GM19452 (cell line): ENCODE results near the gene HMGB4.

Experiments
- ATAC-seq: cut with Tn5 transposase; IDR thresholded peaks from one replicate; pipeline ENCODE4 v1.9.1; 2021; ENCODE audit not compliant: unreplicated experiment

Gene HMGB4

GRCh38 chr1:33863779-33864178 lies at the start of gene HMGB4:
Gene HMGB4, plus strand, starts transcription at chr1:33864079. Its CDS starts 113 bp downstream, at chr1:33864192.
- ATAC-seq: no peak

GRCh38 chr1:33814166-33814565 lies 49.7 kb upstream of the HMGB4 start:
- no peak for ATAC-seq

DNA sequence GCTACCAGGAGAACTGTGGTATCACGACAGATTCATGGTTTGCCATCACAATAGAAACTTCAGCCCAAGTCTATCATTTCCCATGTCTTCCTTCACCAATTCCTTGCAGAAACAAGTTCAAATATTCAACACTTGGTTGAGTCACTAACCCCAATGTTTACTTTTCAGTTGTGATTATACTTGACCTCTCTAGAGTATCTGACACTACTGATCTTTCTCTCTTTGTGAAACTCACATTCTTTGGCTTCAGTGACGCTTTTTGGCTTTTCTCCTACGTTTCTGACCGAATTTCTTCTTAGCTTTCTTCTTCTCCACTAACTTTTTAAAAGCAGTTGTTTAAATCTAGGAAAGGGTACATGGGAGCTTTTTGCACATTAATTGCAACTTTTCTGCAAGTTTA lies 48.8 kb upstream of the HMGB4 start:
- no peak for ATAC-seq

DNA sequence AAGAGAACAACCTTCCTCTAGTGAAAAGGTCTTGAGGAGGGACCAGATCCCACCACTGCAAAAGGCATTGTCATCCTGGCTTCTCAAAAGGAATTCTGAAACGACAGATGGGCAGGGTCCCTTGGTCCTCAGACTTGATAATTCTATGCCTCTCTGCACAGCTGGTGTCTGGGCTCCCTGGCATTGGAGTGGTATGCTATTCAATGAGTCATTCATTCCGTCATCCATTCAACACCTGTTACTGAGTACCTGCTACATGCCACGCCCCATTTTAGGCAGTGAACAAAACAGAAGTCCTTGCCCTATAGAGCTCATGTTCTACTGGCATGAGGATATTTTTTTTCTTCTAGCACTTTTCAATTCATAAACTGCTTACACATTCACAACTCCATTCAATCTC lies 45.8 kb upstream of the HMGB4 start:
- no peak for ATAC-seq

GRCh38 chr1:33819290-33819912 lies 44.5 kb upstream of the HMGB4 start:
- no peak for ATAC-seq

GRCh38 chr1:33819913-33820311 lies 44.0 kb upstream of the HMGB4 start:
- no peak for ATAC-seq

DNA sequence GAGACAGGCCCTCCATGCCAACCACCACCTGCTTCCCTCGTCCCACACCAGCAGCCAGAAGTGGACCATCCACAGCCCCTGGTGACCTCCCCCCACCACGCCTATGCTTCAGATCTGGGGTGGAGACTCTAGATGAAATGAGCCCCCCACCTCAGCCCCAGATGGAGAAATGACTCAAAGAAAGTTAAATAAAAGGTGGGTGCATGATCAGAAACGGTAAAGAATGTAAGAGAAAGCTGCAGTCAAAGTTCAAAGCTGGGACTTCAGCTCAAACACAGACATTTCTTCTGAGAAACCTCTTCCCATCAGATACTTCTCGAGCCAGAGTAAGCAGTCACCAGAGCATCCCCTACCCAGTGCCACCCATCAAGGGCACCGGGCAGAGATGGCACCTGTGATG lies 43.1 kb upstream of the HMGB4 start:
- ATAC-seq: no peak

DNA sequence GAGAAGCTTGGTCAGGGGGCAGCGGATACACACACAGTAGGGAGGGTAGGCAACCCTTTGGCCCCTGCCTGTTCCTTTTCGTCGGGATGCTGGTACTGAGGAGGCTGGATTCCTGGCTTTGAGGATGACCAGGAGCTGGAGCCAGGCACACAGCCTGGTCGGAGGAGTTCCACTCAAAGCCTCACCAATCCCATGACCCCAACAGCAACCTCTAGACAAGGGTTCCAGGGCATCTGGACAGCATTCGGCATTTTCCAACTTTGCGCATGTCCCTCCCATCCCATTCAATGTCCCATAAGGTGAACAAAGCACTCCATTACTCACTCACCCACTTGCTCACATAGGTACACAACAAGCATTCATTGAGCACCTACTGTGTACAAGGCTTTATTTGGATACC lies 42.6 kb upstream of the HMGB4 start:
- ATAC-seq: no peak

GRCh38 chr1:33822396-33822795 lies 41.5 kb upstream of the HMGB4 start:
- no peak for ATAC-seq

GRCh38 chr1:33823401-33823800 lies 40.5 kb upstream of the HMGB4 start:
- ATAC-seq: no peak

GRCh38 chr1:33823830-33824229 lies 40.0 kb upstream of the HMGB4 start:
- ATAC-seq: no peak

GRCh38 chr1:33824321-33824720 lies 39.6 kb upstream of the HMGB4 start:
- no peak for ATAC-seq

- ATAC-seq: no peak
Measured at GRCh38 chr1:33824971-33825370, 38.9 kb upstream of the HMGB4 start.

DNA sequence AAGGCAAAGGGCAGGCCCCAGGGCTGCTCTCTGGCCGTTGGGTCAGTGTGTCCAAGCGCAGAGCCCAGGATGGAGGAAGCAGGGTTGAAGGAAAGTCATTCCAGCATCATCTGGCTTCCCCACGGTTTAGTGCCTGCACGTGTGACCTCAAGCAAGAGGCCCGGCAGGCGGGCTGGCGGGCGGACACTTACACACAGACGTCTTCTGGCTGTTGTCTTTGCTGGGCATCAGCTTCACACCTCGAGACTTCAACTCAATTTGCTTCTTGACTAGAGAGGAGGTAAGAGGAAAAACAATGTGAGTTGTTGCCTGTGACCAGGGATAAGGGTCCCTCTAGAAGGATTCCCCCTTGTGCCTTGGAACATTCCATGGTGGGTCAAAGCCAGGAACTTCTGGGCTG lies 38.4 kb upstream of the HMGB4 start:
- no peak for ATAC-seq

GRCh38 chr1:33826311-33826710 lies 37.6 kb upstream of the HMGB4 start:
- ATAC-seq: no peak

DNA sequence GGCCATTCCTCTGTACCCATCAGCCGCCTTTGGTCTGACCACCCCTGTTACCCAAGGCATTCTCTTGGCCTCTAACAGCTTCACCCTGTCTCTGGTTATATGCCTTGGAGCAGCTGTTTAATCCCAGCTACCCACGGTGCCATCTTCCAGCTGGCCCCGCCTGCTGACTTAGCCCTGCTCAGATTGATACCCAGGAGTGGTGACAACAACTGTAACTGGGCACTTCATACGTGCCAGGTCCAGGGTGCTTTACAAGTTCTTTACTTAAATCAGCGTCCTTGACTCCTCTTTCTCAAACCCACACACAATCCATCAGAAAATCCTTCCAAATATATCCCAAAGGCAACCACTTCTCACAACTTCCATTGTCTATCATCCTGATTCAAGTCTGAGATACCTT lies 37.2 kb upstream of the HMGB4 start:
- no peak for ATAC-seq

GRCh38 chr1:33828059-33828458 lies 35.8 kb upstream of the HMGB4 start:
- ATAC-seq: no peak

GRCh38 chr1:33828654-33829053 lies 35.2 kb upstream of the HMGB4 start:
- ATAC-seq: no peak

- ATAC-seq: no peak
Measured at GRCh38 chr1:33836911-33837310, 27.0 kb upstream of the HMGB4 start.

DNA sequence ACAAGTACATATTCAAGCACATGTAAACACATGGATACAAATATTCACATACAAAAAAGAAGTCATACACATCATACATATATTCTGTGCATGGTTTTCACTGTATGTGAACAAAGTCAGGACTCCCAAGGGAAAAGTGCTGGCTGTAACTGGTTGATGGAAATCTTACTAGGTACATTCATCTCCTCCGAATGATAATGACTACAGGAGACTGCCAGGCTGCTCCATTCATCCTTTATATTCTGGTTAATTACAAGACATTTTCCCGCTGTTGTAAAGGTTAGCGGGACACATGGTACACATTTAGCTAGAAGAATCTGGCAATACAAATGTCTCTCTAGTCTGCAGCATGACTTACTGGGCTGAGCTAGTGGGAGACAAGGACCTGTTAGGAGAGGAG lies 26.2 kb upstream of the HMGB4 start:
- ATAC-seq: no peak

DNA sequence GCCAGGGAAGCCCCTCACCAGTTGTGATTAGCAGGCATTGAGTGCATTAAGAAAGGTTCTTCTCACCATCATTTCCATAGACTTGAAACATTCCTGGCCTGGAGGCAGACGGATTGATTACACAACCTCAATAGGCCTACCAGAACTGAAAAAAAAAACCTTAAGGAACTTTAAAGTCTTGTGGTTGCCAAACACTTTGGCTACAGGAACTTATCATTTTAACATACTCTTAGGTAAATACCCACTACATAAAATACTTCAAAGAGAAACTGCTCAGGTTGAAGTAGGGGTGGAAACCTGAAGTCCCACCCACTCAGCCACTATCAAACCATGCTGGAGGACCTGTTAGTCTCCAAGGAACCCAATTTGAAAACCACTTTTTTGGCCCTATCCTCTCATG lies 22.4 kb upstream of the HMGB4 start:
- no peak for ATAC-seq

GRCh38 chr1:33842348-33842747 lies 21.5 kb upstream of the HMGB4 start:
- ATAC-seq: no peak

DNA sequence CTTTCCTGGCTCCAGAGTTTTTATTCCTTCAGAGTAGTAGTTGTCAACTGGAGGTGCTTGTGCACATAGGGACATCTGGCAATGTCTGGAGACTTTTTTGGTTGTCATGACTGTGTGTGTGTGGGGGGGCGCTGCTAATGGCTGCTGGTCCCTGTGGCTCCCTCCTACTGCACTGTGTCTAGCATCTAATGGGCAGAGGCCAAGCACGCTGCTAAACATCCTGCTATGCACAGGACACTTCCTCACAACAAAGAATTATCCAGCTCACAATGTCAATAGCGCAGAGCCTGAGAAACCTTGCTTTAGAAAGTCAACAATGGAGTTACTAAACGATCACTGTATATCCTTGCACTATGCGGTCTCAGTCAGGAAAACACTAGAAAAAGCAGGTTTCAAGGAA lies 19.7 kb upstream of the HMGB4 start:
- ATAC-seq: no peak

DNA sequence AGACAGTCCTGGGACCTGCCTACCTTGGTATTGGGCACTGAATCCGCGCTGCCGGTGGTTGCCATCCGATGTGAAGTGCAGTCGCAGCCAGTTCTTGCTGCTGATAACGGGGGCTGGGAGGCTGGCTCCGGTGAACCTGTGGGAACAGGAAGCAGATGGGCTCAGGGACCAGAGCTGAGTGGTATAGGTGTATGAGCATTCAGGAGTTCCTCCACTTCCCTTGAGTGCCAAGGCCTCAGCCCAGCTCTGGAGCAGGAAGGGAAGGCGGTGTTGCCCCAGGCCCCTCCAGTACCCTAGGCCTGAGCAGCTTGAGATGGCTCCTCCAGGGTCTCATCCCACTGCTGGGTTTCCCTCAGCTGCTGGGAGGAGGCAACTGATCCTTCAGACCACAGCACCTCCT lies 17.0 kb upstream of the HMGB4 start:
- no peak for ATAC-seq
